CD4-positive, alpha-beta T cell (primary cell): Measurements from ENCODE around the gene TECPR1. TPM values are rescaled to one million over a fixed set of nuclear protein-coding genes. Genes with fewer than 3 reads are reported as not detected.

Experiments
- ATAC-seq: fragments of 200-7000 bp; cut with Tn5 transposase; one replicate; pipeline ENCODE4 v1.10.0; 2022; ENCODE audit warnings: mild to moderate bottlenecking; ENCODE audit not compliant: poor library complexity
- CTCF ChIA-PET: fragments of 350-600 bp; sonication (Branson Sonifier 250); formaldehyde crosslinking; loops from one replicate; lab custom pipeline; 2021; ENCODE audit warnings: antibody characterized with exemption, inconsistent platforms; lab: Charles Lee
- POLR2A ChIA-PET: fragments of 350-600 bp; sonication (Branson Sonifier 250); formaldehyde crosslinking; loops from one replicate; lab custom pipeline; 2021; ENCODE audit warnings: antibody characterized with exemption, inconsistent platforms; lab: Charles Lee
- DNase-seq, 14 experiments: peaks; one replicate each; pipeline ENCODE4 v3.0.0-alpha.2; 2013 to 2020; ENCODE audit warnings: mixed read lengths in 2 of 14
- H3K27ac ChIP-seq, 2 donors: one replicate each; pipeline versions ENCODE4 v1.5.1 to v1.7.0; 2013; ENCODE audit warnings: low read length in 2 of 2, low read depth in 1 of 2, mild to moderate bottlenecking in 1 of 2
- H3K27me3 ChIP-seq, 2 experiments: 1 replicate in 1 of 2; 2 replicates in 1 of 2; pipeline versions ENCODE4 v1.6.1 to v1.7.0; 2013; ENCODE audit warnings: low read length in 2 of 2, control low read depth in 1 of 2, mild to moderate bottlenecking in 1 of 2, moderate library complexity in 1 of 2; ENCODE audit not compliant: insufficient read depth in 2 of 2, control insufficient read depth in 1 of 2
- H3K36me3 ChIP-seq: one replicate; pipeline ENCODE4 v1.6.1; 2013; ENCODE audit warnings: low read length, control low read depth; ENCODE audit not compliant: insufficient read depth
- H3K4me1 ChIP-seq: one replicate; pipeline ENCODE4 v1.6.1; 2013; ENCODE audit warnings: low read length, control low read depth; ENCODE audit not compliant: insufficient read depth
- H3K4me3 ChIP-seq: one replicate; pipeline ENCODE4 v1.5.1; 2013; ENCODE audit warnings: mild to moderate bottlenecking, low read length, moderate library complexity
- H3K9me3 ChIP-seq, 2 experiments: 1 replicate in 1 of 2; 2 replicates in 1 of 2; pipeline versions ENCODE4 v1.6.1 to v1.7.0; 2013; ENCODE audit warnings: low read length in 2 of 2, mild to moderate bottlenecking in 2 of 2, control low read depth in 1 of 2, moderate library complexity in 1 of 2; ENCODE audit not compliant: control insufficient read depth in 1 of 2, insufficient read depth in 1 of 2
- H3K27ac Mint-ChIP-seq: one replicate; pipeline ENCODE4 v1.8.0; 2020; ENCODE audit warnings: mixed read lengths
- H3K27me3 Mint-ChIP-seq: one replicate; pipeline ENCODE4 v1.8.0; 2021; ENCODE audit warnings: mixed read lengths
- H3K36me3 Mint-ChIP-seq: one replicate; pipeline ENCODE4 v1.8.0; 2021; ENCODE audit warnings: low read depth, mixed read lengths
- H3K4me1 Mint-ChIP-seq: one replicate; pipeline ENCODE4 v1.8.0; 2021; ENCODE audit warnings: low read depth, mixed read lengths
- H3K4me3 Mint-ChIP-seq: one replicate; pipeline ENCODE4 v1.8.0; 2020; ENCODE audit warnings: mild to moderate bottlenecking, mixed read lengths
- H3K9me3 Mint-ChIP-seq: one replicate; pipeline ENCODE4 v1.8.0; 2020; ENCODE audit warnings: mixed read lengths
- CTCF ChIP-seq: fragments of 200-600 bp; IDR thresholded peaks from one replicate; pipeline ENCODE4 v1.8.0; 2022; ENCODE audit warnings: antibody characterized with exemption, mild to moderate bottlenecking
- intact Hi-C, 2 experiments: fragments of 100-400 bp; cut with DNase I in 1 of 2; cut with micrococcal nuclease in 1 of 2; formaldehyde crosslinking; loops; one replicate each; pipeline versions ENCODE4 v1.15.1 to v1.9.0; 2023 to 2025; cut with DNase I, micrococcal nuclease
- total RNA-seq, 174 experiments: library from RNA in 2 of 174; stranded (reverse) in 2 of 174; gene quantifications; one replicate each; pipeline ENCODE4 v1.2.3 and lab custom pipeline; 2021 to 2026

Gene TECPR1
- total RNA-seq, 2 experiments from 2014 or later: 85.9 to 90.4 TPM

- ChIA-PET CTCF (interaction anchor here (1.8 kb wide), 1 partner anchor 197 kb away, joined by 5 read pairs; the partner anchor contains the start of gene BAIAP2L1), POLR2A (interaction anchor here (0.5 to 4.6 kb wide), 3 partner anchors 12 to 332 kb away, joined by 3 to 62 read pairs (median 3); partner anchors contain the start of genes ASNS and TECPR1)
- Mint-ChIP-seq H3K36me3 (peaks cover 60% of the 10 kb centered on the region), H3K4me3 (peak overlapping the region; percentile 48), H3K4me1 (peaks cover 57% of the 10 kb centered on the region), H3K27me3 (no peaks in the 10 kb centered on the region), H3K9me3 (no peaks in the 10 kb centered on the region), H3K27ac (peak overlapping the region; percentile 80)
- no peaks in the 10 kb centered on the region for H3K27me3 ChIP-seq
- DNase-seq: no peak
- TF ChIP-seq CTCF: no peak
- no peaks in the 10 kb centered on the region for H3K9me3 ChIP-seq
- H3K4me1 ChIP-seq: peaks cover 36% of the 10 kb centered on the region
- H3K4me3 ChIP-seq: no peak overlapping the region
- no peak for ATAC-seq
- H3K36me3 ChIP-seq: peaks cover 31% of the 10 kb centered on the region
- intact Hi-C loops: loop anchor here in 1 of 2 experiments (2.0 kb wide), 1 partner anchor 47 kb away; no protein-coding TSS in a partner anchor
- peak overlapping the region in 1 of 2 donors; percentile 3 for H3K27ac ChIP-seq
These were observed 47.9 kb downstream of the TECPR1 start for GRCh38 chr7:98203964-98204605.

- Mint-ChIP-seq H3K4me1 (peaks cover 61% of the 10 kb centered on the region), H3K27me3 (no peaks in the 10 kb centered on the region), H3K36me3 (peaks cover 67% of the 10 kb centered on the region), H3K4me3 (peak overlapping the region; percentile 48), H3K27ac (peak overlapping the region; percentile 80), H3K9me3 (no peaks in the 10 kb centered on the region)
- no peak for ATAC-seq
- H3K27me3 ChIP-seq: no peaks in the 10 kb centered on the region
- peaks cover 36% of the 10 kb centered on the region for H3K4me1 ChIP-seq
- intact Hi-C loops: loop anchor here in 1 of 2 experiments (2.0 kb wide), 1 partner anchor 47 kb away; no protein-coding TSS in a partner anchor
- no peak for TF ChIP-seq CTCF
- H3K9me3 ChIP-seq: peaks cover 0 to 3% of the 10 kb centered on the region in 2 experiments
- peak in 1 of 14 experiments; percentile 21 for DNase-seq
- peak overlapping the region; percentile 3 to 40 for H3K27ac ChIP-seq
- ChIA-PET POLR2A (interaction anchor here (0.5 to 4.6 kb wide), 4 partner anchors 8 to 331 kb away, joined by 3 to 62 read pairs (median 10); partner anchors contain the start of genes ASNS, BHLHA15 and TECPR1), CTCF (interaction anchor here (0.9 to 1.8 kb wide), 2 partner anchors 18 to 198 kb away, joined by 4 to 5 read pairs; partner anchors contain the start of gene BAIAP2L1)
- peaks cover 31% of the 10 kb centered on the region for H3K36me3 ChIP-seq
- peak overlapping the region; percentile 25 for H3K4me3 ChIP-seq
These were observed 48.6 kb downstream of the TECPR1 start for GRCh38 chr7:98203261-98203963.
